DMS114 treated with DMSO at 0.1 percent for 48 hours (cell line): Measurements from ENCODE around the gene ACOT2.
"Not testable (repeated sequence)": the region's sequence is repeated elsewhere in the genome, so short reads cannot be mapped to it uniquely, and the experiment has no call there.

ENCODE experiments used
- DNase-seq: peaks from one replicate; lab custom pipeline; 2025; ENCODE audit not compliant: unreplicated experiment; lab: John Stamatoyannopoulos, UW

The ACOT2 gene

DNA sequence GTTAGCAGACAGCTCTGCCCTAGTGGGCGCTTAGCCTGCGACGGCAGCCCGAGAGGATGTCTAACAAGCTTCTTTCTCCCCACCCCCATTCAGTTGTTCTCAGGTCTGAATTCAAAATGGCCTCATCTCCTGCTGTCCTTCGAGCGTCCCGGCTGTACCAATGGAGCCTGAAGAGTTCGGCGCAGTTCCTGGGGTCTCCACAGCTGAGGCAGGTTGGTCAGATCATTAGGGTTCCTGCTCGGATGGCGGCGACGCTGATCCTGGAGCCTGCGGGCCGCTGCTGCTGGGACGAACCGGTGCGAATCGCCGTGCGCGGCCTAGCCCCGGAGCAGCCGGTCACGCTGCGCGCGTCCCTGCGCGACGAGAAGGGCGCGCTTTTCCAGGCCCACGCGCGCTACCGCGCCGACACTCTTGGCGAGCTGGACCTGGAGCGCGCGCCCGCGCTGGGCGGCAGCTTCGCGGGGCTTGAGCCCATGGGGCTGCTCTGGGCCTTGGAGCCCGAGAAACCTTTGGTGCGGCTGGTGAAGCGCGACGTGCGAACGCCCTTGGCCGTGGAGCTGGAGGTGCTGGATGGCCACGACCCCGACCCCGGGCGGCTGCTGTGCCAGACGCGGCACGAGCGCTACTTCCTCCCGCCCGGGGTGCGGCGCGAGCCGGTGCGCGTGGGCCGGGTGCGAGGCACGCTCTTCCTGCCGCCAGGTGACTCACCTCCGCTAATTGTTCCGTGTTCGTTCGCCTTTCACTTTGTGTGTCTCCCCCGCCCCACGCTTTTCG, at the start of gene ACOT2:
ACOT2 (plus strand) TSS at position 29 of the 774 bp plus-strand sequence; CDS start at position 57, 28 bp downstream.
- peak; percentile 82 for DNase-seq

DNA sequence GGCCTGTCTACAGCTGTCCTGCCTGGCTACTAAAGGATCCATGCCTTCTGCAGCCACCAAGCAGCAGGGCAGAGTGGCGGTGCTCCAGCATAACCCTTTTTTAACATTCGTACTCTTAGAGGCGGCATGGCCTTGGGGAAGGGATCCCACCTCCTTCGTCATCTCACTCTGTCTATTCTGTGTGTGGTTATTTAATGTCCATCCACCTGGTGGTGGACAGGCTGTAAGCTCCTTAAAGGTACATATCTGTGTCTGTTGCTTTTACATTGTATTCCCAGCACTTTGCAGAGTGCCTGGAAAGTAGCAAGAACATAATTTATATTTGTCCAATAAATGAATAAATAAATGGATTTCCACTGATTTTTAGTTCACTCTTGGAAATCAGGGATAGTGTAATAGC, 47.8 kb upstream of the ACOT2 start:
- no peak for DNase-seq

DNA sequence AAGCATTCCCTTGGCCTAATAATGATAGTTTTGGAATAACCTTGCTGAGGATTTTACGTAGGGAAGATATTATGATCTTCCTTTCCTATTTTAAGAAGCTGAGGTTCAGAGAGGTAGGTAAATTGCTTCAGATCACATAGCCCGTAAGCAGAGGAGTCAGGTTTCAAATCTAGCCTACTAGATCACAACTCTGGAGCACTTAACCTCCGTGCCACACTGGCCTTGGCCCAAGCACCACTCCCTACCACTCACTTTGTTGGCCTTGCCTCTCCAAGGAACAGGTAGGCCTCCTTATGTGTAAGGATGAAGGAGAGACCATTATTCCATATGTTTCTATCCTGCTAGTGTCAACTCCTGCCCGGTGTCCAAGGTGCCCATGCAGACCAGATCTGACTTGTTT, 44.5 kb upstream of the ACOT2 start:
- DNase-seq: no peak

- DNase-seq: no peak
These were observed 42.7 kb upstream of the ACOT2 start for GRCh38 chr14:73526036-73526984.

DNA sequence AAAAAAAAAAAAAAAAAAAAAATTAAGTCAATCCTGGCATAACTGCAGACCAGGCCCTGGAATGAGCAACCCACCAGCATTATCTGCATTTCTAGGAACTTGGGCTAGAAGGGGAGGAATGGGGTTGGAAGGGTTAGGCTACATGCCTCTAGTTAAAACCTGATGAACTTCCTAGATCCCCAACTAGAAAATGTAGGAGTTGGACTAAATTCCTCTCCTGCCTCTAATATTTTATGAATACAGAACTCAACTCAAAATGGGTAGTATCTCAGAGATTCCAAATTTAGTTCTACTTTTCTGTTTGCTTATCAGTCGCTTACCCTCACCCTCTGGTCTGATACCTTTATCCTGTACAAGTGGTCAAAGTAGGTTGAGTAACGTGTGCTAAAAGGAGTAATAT, 39.7 kb upstream of the ACOT2 start:
- not testable (repeated sequence) for DNase-seq

- not testable (repeated sequence) for DNase-seq
These were observed 37.0 kb upstream of the ACOT2 start for GRCh38 chr14:73531971-73532370.

DNA sequence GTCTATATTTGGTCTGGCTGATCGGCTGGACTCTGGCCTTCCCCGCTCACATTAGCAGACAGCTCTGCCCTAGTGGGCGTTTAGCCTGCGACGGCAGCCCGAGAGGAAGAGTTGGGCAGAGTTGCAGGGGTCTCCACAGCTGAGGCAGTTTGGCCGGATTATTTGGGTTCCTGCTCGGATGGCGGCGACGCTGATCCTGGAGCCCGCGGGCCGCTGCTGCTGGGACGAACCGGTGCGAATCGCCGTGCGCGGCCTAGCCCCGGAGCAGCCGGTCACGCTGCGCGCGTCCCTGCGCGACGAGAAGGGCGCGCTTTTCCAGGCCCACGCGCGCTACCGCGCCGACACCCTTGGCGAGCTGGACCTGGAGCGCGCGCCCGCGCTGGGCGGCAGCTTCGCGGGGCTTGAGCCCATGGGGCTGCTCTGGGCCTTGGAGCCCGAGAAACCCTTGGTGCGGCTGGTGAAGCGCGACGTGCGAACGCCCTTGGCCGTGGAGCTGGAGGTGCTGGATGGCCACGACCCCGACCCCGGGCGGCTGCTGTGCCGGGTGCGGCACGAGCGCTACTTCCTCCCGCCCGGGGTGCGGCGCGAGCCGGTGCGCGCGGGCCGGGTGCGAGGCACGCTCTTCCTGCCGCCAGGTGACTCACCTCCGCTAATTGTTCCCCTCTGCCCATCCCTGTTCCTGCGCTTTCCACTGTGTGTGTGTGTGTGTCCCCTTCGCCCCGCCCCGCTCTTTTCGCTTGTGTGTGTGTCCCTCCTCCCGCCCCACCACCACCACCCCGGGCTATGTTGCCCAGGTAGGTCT, 31.6 kb upstream of the ACOT2 start:
- DNase-seq: not testable (repeated sequence)

DNA sequence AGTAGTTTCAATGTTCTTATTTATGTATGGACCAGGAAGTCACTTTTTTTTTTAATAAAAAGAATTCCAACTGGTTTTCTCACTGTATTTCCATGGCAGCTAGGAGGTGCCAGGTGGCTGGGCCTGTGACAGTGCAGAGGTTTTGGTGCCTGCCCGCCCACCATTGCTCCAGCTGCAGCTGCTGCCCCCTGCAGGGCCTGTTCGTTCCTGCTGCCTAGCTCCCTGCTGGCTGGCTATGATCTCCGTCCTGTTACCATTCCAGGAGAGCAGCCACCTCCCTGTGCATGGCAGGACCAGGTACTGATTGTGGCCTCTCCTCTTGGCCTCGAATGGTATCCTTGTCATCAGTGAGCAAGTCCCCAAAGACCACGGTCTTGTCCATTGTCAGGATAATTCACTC, 30.0 kb upstream of the ACOT2 start:
- DNase-seq: peak; percentile 64

- not testable (repeated sequence) for DNase-seq
These were observed 26.1 kb upstream of the ACOT2 start for GRCh38 chr14:73542961-73543360.

GRCh38 chr14:73545353-73545752, 23.7 kb upstream of the ACOT2 start:
- DNase-seq: not testable (repeated sequence)

DNA sequence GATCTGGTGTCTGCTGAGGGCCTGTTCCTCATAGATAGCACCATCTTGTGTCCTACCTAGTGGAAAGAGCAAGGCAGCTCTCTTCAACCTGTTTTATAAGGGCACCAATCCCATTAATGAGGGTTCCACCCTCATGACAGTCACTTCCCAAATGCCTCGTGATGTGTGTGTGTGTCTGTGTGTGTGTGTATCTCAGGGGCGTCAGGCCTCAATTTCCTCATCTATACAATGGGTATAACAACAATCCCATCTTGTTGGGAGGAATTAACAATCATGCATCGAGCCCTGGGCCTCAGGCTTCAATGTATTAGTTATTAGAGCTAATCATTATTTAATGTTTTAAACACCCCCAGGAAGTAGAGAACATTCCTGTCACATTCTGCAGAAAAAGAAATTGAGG, 19.9 kb upstream of the ACOT2 start:
- not testable (repeated sequence) for DNase-seq

DNA sequence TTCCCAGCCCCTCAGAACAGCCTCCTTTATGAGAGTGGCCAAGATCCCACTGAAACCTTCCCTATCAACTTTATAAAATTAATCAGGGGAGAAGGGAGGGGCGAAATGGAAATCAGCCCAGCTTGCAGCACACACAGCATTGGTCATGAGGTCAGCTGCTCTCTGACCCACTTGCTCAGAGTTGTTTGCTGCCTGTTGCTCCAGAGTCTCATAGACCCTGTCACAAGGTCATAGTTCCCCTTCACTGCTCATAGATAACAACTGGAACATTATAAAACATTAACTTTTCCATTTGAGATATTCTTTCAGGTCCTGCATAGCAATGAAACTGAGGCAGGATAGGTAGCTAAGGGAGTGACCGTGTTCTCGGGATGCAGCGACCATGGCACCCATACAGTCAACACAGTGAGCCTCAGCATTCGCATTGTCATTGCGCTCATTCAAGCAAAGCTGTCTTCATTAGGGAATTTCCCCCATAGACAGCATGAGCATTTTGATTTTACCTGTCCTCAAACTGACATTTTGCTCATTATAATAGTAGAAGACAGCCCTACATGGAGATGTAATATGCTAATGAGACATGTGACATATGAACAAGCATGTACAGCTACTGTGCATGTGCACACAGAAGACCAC, 19.0 kb upstream of the ACOT2 start:
- not testable (repeated sequence) for DNase-seq

DNA sequence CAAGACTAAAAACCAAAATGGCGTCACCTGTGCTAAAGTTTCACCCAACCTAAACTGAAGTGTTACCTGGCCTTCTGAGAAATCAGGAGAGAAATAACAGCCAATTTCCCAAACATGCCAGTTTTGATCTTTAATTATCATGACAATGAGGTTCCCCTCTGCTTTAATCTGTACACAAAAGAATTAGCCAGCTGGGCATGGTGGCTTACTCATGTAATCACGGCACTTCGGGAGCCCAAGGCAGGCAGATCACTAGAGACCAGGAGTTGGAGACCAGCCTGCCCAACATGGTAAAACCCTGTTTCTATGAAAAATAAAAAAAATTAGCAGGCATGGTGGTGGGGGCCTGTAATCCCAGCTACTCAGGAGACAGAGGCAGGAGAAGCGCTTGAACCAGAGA, 15.2 kb upstream of the ACOT2 start:
- DNase-seq: no peak

DNA sequence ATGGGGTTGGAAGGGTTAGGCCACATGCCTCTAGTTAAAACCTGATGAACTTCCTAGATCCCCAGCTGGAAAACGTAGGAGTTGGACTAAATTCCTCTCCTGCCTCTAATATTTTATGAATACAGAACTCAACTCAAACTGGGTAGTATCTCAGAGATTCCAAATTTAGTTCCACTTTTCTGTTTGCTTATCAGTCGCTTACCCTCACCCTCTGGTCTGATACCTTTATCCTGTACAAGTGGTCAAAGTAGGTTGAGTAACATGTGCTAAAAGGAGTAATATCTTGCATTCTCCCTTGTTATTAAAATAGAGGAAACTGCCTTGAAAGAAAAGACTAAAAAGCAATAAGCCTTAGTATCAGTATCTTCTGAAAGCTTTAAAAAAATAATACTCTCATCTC, 11.8 kb upstream of the ACOT2 start:
- not testable (repeated sequence) for DNase-seq

DNA sequence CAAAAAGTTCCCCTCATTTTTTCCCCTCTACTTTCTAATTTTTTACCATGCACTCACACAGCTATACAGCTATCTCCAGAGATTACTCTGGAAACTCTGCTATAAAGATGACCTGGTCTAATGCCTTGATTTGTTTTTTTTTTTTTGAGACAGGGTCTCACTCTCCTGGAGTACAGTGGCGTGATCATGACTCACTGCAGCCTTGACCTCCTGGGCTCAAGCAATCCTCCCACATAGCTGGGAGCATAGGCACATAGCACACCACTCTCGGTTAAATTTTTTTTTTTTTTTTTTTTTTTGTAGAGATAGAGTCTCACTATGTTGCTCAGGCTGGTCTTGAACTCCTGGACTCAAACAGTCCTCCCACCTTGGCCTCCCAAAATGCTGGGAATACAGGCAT, 10.8 kb upstream of the ACOT2 start:
- DNase-seq: not testable (repeated sequence)

GRCh38 chr14:73562256-73562655, 6.8 kb upstream of the ACOT2 start:
- DNase-seq: not testable (repeated sequence)

GRCh38 chr14:73562696-73563095, 6.3 kb upstream of the ACOT2 start:
- not testable (repeated sequence) for DNase-seq

- not testable (repeated sequence) for DNase-seq
These were observed 2.6 kb upstream of the ACOT2 start for GRCh38 chr14:73566431-73566830.

DNA sequence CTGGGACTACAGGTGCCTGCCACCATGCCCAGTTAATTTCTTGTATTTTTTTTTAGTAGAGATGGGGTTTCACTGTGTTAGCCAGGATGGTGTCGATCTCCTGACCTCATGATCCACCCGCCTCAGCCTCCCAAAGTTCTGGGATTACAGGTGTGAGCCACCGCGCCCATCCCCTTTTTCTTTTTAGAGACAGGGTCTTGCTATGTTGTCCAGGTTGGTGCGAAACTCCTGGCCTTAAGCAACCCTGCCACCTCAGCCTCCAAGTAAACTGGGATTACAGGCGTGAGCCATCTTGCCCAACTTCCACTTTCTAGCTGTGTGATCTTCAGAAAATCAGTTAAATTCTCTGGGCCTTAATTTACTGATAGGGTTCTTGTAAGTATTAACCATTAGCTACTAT, 2.1 kb upstream of the ACOT2 start:
- DNase-seq: not testable (repeated sequence)

- no peak for DNase-seq
These were observed 1.7 kb upstream of the ACOT2 start for GRCh38 chr14:73567358-73567757.
